Endothelial cell of umbilical vein (primary cell): Measurements from ENCODE around the gene FBL. TPM values are rescaled to one million over a fixed set of nuclear protein-coding genes. Genes with fewer than 3 reads are reported as not detected.

Source experiments
- BruUV-seq: library from RNA; stranded (reverse); fragments of 400-500 nt; replicated peaks from 2 replicates; lab custom pipeline; 2021; lab: Mats Ljungman, UMichigan
- CTCF ChIA-PET: fragments of 300-600, 350-600 bp; sonication (Branson Sonifier 250); formaldehyde crosslinking; loops from one replicate; lab custom pipeline; 2021; ENCODE audit warnings: antibody characterized with exemption, inconsistent platforms; lab: Charles Lee
- POLR2A ChIA-PET: fragments of 300-600, 350-600 bp; sonication (Branson Sonifier 250); formaldehyde crosslinking; loops from one replicate; lab custom pipeline; 2021; ENCODE audit warnings: antibody characterized with exemption, inconsistent platforms; lab: Charles Lee
- DNase-seq: peaks from one replicate; pipeline ENCODE4 v3.0.0-alpha.2; 2011; ENCODE audit warnings: low read depth, low spot score
- FAIRE-seq: peaks from 2 replicates; lab custom pipeline; 2011; peaks lifted over from hg19 to GRCh38; lab: Jason Lieb, UNC
- H2AFZ ChIP-seq: 2 replicates; pipeline ENCODE4 v1.6.0; 2012; ENCODE audit warnings: low read depth, low read length, control low read depth, inconsistent platforms
- H3K27ac ChIP-seq: 2 replicates; pipeline ENCODE4 v1.5.1; 2011; ENCODE audit warnings: low read depth, mild to moderate bottlenecking, control low read depth, low read length, moderate library complexity; ENCODE audit not compliant: insufficient read depth
- H3K27me3 ChIP-seq, 2 experiments: 2 replicates each; pipeline versions ENCODE4 v1.6.0 to v1.6.1; 2011; ENCODE audit warnings: low read length in 2 of 2, mixed read lengths in 1 of 2; ENCODE audit not compliant: control insufficient read depth in 2 of 2, insufficient read depth in 2 of 2
- H3K36me3 ChIP-seq, 2 experiments: 2 replicates in 1 of 2; 3 replicates in 1 of 2; pipeline ENCODE4 v1.5.1; 2011; ENCODE audit warnings: low read length in 2 of 2, mild to moderate bottlenecking in 1 of 2, moderate library complexity in 1 of 2; ENCODE audit not compliant: control insufficient read depth in 2 of 2, insufficient read depth in 2 of 2; ENCODE audit errors: extremely low read depth in 1 of 2
- H3K4me1 ChIP-seq: 3 replicates; pipeline ENCODE4 v1.5.1; 2011; ENCODE audit warnings: mild to moderate bottlenecking, low read length; ENCODE audit not compliant: control insufficient read depth, insufficient read depth; ENCODE audit errors: extremely low read depth
- H3K4me2 ChIP-seq: 2 replicates; pipeline ENCODE4 v1.6.1; 2011; ENCODE audit warnings: low read length, control low read depth, mixed read lengths; ENCODE audit not compliant: insufficient read depth
- H3K4me3 ChIP-seq, 3 experiments: fragments of 200-600 bp in 1 of 3; sonication (generic), shearing (Covaris generic) in 1 of 3; replicated peaks in 1 of 3; 2 replicates each; pipeline ENCODE4 v1.5.1; 2011 to 2016; ENCODE audit warnings: control low read depth in 3 of 3, low read length in 3 of 3, mild to moderate bottlenecking in 2 of 3, inconsistent platforms in 1 of 3, low read depth in 1 of 3, moderate library complexity in 1 of 3; ENCODE audit not compliant: insufficient read depth in 1 of 3
- H3K79me2 ChIP-seq: 2 replicates; pipeline ENCODE4 v1.6.0; 2012; ENCODE audit warnings: low read length, inconsistent platforms; ENCODE audit not compliant: control insufficient read depth, insufficient read depth
- H3K9ac ChIP-seq: replicated peaks from 2 replicates; pipeline ENCODE3; 2011; ENCODE audit warnings: low read length, control low read depth; ENCODE audit not compliant: insufficient read depth; ENCODE audit errors: extremely low read depth
- H3K9me1 ChIP-seq: replicated peaks from 3 replicates; pipeline ENCODE4 v1.6.0; 2011; ENCODE audit warnings: mild to moderate bottlenecking, low read length; ENCODE audit not compliant: control insufficient read depth, insufficient read depth; ENCODE audit errors: extremely low read depth
- H3K9me3 ChIP-seq: replicated peaks from 2 replicates; pipeline ENCODE4 v1.5.1; 2012; ENCODE audit warnings: low read length, inconsistent platforms; ENCODE audit not compliant: control insufficient read depth, insufficient read depth
- H4K20me1 ChIP-seq: replicated peaks from 2 replicates; pipeline ENCODE3; 2011; ENCODE audit warnings: mild to moderate bottlenecking, low read length; ENCODE audit not compliant: control insufficient read depth, insufficient read depth; ENCODE audit errors: extremely low read depth
- EZH2 ChIP-seq: IDR thresholded peaks from 2 replicates; pipeline ENCODE4 v1.6.1; 2012; ENCODE audit warnings: borderline replicate concordance, low read depth, mild to moderate bottlenecking, moderate library complexity, low read length, inconsistent platforms; ENCODE audit not compliant: severe bottlenecking
- GATA2 ChIP-seq: IDR thresholded peaks from 2 replicates; pipeline ENCODE4 v1.7.0; 2011; ENCODE audit warnings: low read depth, mild to moderate bottlenecking, moderate library complexity, mixed read lengths, low read length; ENCODE audit not compliant: insufficient read length, insufficient read depth
- JUN ChIP-seq: IDR thresholded peaks from 2 replicates; pipeline ENCODE4 v1.6.1; 2011; ENCODE audit warnings: borderline replicate concordance, low read depth; ENCODE audit not compliant: insufficient read length, insufficient read depth
- POLR2A ChIP-seq: IDR thresholded peaks from 2 replicates; pipeline ENCODE4 v1.6.1; 2012; ENCODE audit warnings: low read depth, mild to moderate bottlenecking, control low read depth, low read length
- POLR2AphosphoS5 ChIP-seq: IDR thresholded peaks from 2 replicates; pipeline ENCODE4 v1.6.1; 2012; ENCODE audit warnings: low read depth, mild to moderate bottlenecking, control low read depth, low read length, moderate library complexity; ENCODE audit not compliant: insufficient read depth
- dilution Hi-C: fragments of 300-500 bp; cut with MboI; formaldehyde crosslinking; loops from one replicate; pipeline ENCODE4 v1.15.0; 2019; ENCODE audit warnings: low sequenced_read_pairs; ENCODE audit not compliant: extremely low pct_ligation_motif_present
- intact Hi-C: fragments of 100-400 bp; cut with micrococcal nuclease; formaldehyde crosslinking; loops from one replicate; pipeline ENCODE4 v1.10.0; 2022
- polyA plus RNA-seq, 4 experiments: library from polyadenylated mRNA; depleted of rRNA in 3 of 4; stranded (reverse) in 3 of 4; unstranded in 1 of 4; fragments of >200 nt; gene quantifications; 2 replicates each; pipeline versions ENCODE4 v1.2.1 to v1.2.3, GENCODE V29; 2011 to 2012; ENCODE audit warnings: missing spikeins in 1 of 4
- total RNA-seq: library from RNA; stranded (reverse); gene quantifications from 2 replicates; pipeline ENCODE4 v1.2.3, GENCODE V29; 2021
- TF ChIP-seq, protein P1 (sequence below), 2 donors: IDR thresholded peaks; 1 replicate in 1 of 2; 2 replicates in 1 of 2; pipeline ENCODE4 v1.5.1; 2011; ENCODE audit warnings: low read length in 2 of 2, mild to moderate bottlenecking in 2 of 2, moderate library complexity in 2 of 2, control low read depth in 1 of 2, inconsistent platforms in 1 of 2, low read depth in 1 of 2; ENCODE audit not compliant: insufficient read depth in 1 of 2; ENCODE audit errors: extremely low read depth in 1 of 2

Gene FBL
- total and polyA plus RNA-seq, 2 donors (not counting 3 experiments of a cell fraction or from before 2014, with no cell fraction given) = 271 to 473 TPM

DNA sequence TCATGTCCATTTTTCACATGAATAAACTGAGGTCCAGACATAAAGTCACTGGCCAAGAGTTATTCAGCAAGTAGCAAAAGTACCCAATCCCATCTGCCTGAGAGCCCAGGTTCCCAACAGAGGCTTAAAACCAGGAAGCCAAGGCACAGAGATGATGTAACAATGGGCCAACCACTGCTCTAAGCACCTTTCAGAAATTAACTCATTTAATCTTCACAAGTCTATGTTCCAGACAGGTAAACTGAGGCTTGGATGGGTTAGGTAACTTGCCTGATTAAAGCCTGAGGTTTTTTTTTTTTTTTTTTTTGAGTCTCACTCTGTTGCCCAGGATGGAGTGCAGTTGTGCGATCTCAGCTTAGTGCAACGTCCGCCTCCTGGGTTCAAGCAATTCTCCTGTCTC, 8.2 kb downstream of the FBL start:
- Histone ChIP-seq H3K79me2 (peaks cover 38% of the 10 kb centered on the region), H3K27ac (no peak overlapping the region), H3K4me1 (peaks cover 4% of the 10 kb centered on the region), H4K20me1 (no peaks in the 10 kb centered on the region), H3K9ac (no peak overlapping the region), H3K4me2 (no peak overlapping the region), H3K36me3 (peaks cover 4 to 25% of the 10 kb centered on the region in 2 experiments), H2AFZ (no peak overlapping the region), H3K27me3 (no peaks in the 10 kb centered on the region), H3K4me3 (no peak overlapping the region), H3K9me3 (no peaks in the 10 kb centered on the region), H3K9me1 (no peaks in the 10 kb centered on the region)
- no peak for TF ChIP-seq EZH2
- no peak for TF ChIP-seq POLR2A
- TF ChIP-seq POLR2AphosphoS5 = no peak
- no peak for TF ChIP-seq GATA2
- TF ChIP-seq, protein P1, sequence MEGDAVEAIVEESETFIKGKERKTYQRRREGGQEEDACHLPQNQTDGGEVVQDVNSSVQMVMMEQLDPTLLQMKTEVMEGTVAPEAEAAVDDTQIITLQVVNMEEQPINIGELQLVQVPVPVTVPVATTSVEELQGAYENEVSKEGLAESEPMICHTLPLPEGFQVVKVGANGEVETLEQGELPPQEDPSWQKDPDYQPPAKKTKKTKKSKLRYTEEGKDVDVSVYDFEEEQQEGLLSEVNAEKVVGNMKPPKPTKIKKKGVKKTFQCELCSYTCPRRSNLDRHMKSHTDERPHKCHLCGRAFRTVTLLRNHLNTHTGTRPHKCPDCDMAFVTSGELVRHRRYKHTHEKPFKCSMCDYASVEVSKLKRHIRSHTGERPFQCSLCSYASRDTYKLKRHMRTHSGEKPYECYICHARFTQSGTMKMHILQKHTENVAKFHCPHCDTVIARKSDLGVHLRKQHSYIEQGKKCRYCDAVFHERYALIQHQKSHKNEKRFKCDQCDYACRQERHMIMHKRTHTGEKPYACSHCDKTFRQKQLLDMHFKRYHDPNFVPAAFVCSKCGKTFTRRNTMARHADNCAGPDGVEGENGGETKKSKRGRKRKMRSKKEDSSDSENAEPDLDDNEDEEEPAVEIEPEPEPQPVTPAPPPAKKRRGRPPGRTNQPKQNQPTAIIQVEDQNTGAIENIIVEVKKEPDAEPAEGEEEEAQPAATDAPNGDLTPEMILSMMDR (IDR thresholded peaks at IDR 0.05; ENCODE audit: extremely low read depth in 1 of 2, insufficient read depth in 1 of 2, low read depth in 1 of 2, low read length in 2 of 2) = no peak
- TF ChIP-seq JUN = no peak
- dilution Hi-C loops (no loop called here), intact Hi-C loops (no loop called here)
- POLR2A ChIA-PET = no interaction called here
- FAIRE-seq (no peak), DNase-seq (no peak)
- no TSS peak for BruUV-seq
- CTCF ChIA-PET = no interaction called here
